LNCaP clone FGC (cell line): ENCODE data around the gene AGTPBP1.
"Not testable (repeated sequence)": the region's sequence is repeated elsewhere in the genome, so short reads cannot be mapped to it uniquely, and the experiment has no call there.

Experiments used
- DNase-seq: peaks from one replicate; pipeline ENCODE4 v3.0.0-alpha.2; 2011; ENCODE audit warnings: low read depth
- H3K4me3 ChIP-seq: 2 replicates; pipeline ENCODE4 v1.5.1; 2011; ENCODE audit warnings: mild to moderate bottlenecking, low read depth, low read length, control low read depth
- TF ChIP-seq, protein P1 (sequence below): IDR thresholded peaks from 2 replicates; pipeline ENCODE4 v1.5.1; 2012; ENCODE audit warnings: mild to moderate bottlenecking; ENCODE audit not compliant: control insufficient read depth, insufficient read depth; ENCODE audit errors: extremely low read depth

AGTPBP1 gene

GRCh38 chr9:85600675-85601263, 141.0 kb downstream of the AGTPBP1 start:
- no peak overlapping the region for H3K4me3 ChIP-seq
- DNase-seq: no peak
- TF ChIP-seq, protein P1, sequence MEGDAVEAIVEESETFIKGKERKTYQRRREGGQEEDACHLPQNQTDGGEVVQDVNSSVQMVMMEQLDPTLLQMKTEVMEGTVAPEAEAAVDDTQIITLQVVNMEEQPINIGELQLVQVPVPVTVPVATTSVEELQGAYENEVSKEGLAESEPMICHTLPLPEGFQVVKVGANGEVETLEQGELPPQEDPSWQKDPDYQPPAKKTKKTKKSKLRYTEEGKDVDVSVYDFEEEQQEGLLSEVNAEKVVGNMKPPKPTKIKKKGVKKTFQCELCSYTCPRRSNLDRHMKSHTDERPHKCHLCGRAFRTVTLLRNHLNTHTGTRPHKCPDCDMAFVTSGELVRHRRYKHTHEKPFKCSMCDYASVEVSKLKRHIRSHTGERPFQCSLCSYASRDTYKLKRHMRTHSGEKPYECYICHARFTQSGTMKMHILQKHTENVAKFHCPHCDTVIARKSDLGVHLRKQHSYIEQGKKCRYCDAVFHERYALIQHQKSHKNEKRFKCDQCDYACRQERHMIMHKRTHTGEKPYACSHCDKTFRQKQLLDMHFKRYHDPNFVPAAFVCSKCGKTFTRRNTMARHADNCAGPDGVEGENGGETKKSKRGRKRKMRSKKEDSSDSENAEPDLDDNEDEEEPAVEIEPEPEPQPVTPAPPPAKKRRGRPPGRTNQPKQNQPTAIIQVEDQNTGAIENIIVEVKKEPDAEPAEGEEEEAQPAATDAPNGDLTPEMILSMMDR: no peak

- DNase-seq: no peak
- H3K4me3 ChIP-seq: no peak overlapping the region
- TF ChIP-seq, protein P1: no peak
Observed at GRCh38 chr9:85599540-85600105, 142.1 kb downstream of the AGTPBP1 start.

- H3K4me3 ChIP-seq: no peak overlapping the region
- DNase-seq: no peak
- TF ChIP-seq, protein P1: no peak
Observed at GRCh38 chr9:85594316-85594715, 147.4 kb downstream of the AGTPBP1 start.

GRCh38 chr9:85586684-85587083, 155.1 kb downstream of the AGTPBP1 start:
- TF ChIP-seq, protein P1: no peak
- DNase-seq: no peak
- no peak overlapping the region for H3K4me3 ChIP-seq

DNA sequence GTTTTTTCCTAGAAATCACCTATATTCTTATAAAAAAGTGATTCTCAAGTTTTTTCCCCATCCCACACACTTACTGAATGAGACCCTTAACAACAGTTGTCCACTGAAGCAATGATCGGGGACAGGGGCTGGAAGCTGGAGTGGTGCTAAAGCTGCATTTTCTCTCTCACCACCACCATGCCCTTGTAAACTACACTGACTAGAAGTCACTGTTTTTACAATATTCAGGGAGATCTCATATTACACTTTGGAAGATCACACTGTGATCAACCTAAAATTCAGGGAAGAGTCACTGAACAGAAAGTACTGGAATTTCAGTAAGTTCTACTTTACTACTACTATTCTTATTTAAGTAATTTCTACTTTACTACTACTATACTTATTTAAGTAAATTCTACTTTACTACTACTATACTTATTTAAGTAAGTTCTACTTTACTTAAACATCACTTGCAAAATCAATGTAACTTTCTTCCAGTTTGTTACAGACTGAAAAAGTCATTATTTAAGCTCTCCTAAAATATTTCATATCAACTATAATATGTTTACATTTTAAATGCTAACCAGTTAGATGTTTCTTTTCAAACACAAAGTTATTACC, 164.3 kb downstream of the AGTPBP1 start:
- H3K4me3 ChIP-seq: no peak overlapping the region
- no peak for DNase-seq
- TF ChIP-seq, protein P1: no peak

- TF ChIP-seq, protein P1: no peak
- no peak for DNase-seq
- H3K4me3 ChIP-seq: no peak overlapping the region
Observed at GRCh38 chr9:85575868-85576267, 165.9 kb downstream of the AGTPBP1 start.

DNA sequence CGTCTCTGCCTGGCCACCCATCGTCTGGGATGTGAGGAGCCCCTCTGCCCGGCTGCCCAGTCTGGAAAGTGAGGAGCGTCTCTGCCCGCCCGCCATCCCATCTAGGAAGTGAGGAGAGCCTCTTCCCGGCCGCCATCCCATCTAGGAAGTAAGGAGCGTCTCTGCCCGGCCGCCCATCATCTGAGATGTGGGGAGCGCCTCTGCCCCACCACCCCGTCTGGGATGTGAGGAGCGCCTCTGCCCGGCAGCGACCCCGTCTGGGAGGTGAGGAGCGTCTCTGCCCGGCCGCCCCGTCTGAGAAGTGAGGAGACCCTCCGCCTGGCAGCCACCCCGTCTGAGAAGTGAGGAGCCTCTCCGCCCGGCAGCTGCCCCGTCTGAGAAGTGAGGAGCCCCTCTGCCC, 168.2 kb downstream of the AGTPBP1 start:
- DNase-seq: not testable (repeated sequence)

GRCh38 chr9:85572917-85573316, 168.8 kb downstream of the AGTPBP1 start:
- DNase-seq, H3K4me3 ChIP-seq: not testable (repeated sequence)

More for the DNA sequence above, 168.2 kb downstream of the AGTPBP1 start:
- not testable (repeated sequence) for H3K4me3 ChIP-seq
